ENCODE measurements around the gene FKBP4.

DNA sequence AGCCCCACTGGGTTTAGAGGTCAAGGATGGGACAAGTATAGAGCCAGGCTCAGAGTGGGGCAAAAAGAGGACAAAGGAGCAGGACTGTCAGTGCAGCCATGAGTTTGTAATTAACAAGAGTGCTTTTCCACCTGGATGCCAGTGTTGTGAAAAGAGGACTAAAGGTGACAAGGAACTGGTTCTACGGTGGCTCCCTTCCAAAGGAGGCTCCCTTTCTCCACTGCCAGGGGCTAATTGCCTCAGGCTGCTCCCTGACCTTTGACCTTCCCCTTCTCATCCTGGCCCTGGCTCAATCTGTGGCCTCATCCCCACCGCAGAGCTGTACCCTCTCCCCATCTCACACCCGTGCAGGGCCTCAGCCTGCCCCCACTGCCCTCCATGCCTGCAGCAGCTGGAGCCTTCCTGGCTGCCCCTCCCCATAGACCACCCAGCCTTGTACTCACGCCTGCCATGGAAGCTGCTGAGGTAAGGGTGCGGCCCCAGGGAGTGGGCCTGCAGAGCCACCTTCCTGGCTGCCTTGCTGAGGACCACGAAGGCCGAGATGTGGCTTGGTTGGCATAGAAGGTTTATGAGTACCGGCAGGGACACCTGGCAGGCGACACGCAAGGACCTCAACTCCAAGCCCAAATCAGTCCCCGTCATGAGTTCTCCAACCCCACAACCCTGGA, 24.8 kb upstream of the FKBP4 start:
- TF ChIP-seq FOXM1 (IDR thresholded peaks at IDR 0.05; ENCODE audit: borderline replicate concordance) (no peak), HDGF (IDR thresholded peaks at IDR 0.05; ENCODE audit: borderline replicate concordance) (no peak), SUZ12 (IDR thresholded peaks at IDR 0.05) (no peak), SP1 (IDR thresholded peaks at IDR 0.05) (no peak)

Measured in HEK293T (cell line).